IMR-90 (cell line): Measurements from ENCODE around the gene PLEKHG2. TPM values are rescaled to one million over a fixed set of nuclear protein-coding genes. Genes with fewer than 3 reads are reported as not detected.

Experiments
- ATAC-seq: fragments of 200-7000 bp; cut with Tn5 transposase; 2 replicates; pipeline ENCODE4 v1.9.1; 2020; ENCODE audit warnings: low read depth, mild to moderate bottlenecking, moderate library complexity
- BruUV-seq: library from RNA; stranded (reverse); fragments of 400-500 nt; replicated peaks from 2 replicates; lab custom pipeline; 2021; lab: Mats Ljungman, UMichigan
- CTCF ChIA-PET: fragments of 300-600 bp; formaldehyde crosslinking; extraction: SDS; loops from one replicate; lab custom pipeline; 2021; ENCODE audit warnings: antibody characterized with exemption; lab: Yijun Ruan, JAX
- POLR2A ChIA-PET: fragments of 300-600 bp; sonication (Branson Sonifier 250); formaldehyde crosslinking; loops from one replicate; lab custom pipeline; 2022; ENCODE audit warnings: antibody characterized with exemption; ENCODE audit not compliant: unreplicated experiment; lab: Charles Lee
- DNase-seq: peaks from one replicate; pipeline ENCODE4 v3.0.0; 2013
- H2AFZ ChIP-seq: replicated peaks from 2 replicates; pipeline ENCODE3; 2013; ENCODE audit warnings: low read length, mild to moderate bottlenecking; ENCODE audit not compliant: poor library complexity
- H2AK5ac ChIP-seq: 2 replicates; pipeline ENCODE4 v1.6.1; 2013; ENCODE audit warnings: low read depth, low read length, inconsistent platforms
- H2AK9ac ChIP-seq: replicated peaks from 2 replicates; pipeline ENCODE3; 2013; ENCODE audit warnings: mild to moderate bottlenecking, low read depth, low read length, moderate library complexity; ENCODE audit not compliant: poor library complexity
- H2BK120ac ChIP-seq: 2 replicates; pipeline ENCODE4 v1.6.1; 2013; ENCODE audit warnings: low read depth, low read length, inconsistent platforms
- H2BK15ac ChIP-seq: 3 replicates; pipeline ENCODE4 v1.6.1; 2013; ENCODE audit warnings: low read depth, low read length, inconsistent platforms
- H2BK20ac ChIP-seq: 2 replicates; pipeline ENCODE4 v1.6.1; 2013; ENCODE audit warnings: low read depth, mild to moderate bottlenecking, inconsistent platforms, low read length, moderate library complexity
- H2BK5ac ChIP-seq: 2 replicates; pipeline ENCODE4 v1.6.1; 2013; ENCODE audit warnings: mild to moderate bottlenecking, low read depth, low read length, inconsistent platforms; ENCODE audit not compliant: poor library complexity, severe bottlenecking
- H3K14ac ChIP-seq: replicated peaks from 2 replicates; pipeline ENCODE4 v1.6.1; 2013; ENCODE audit warnings: low read depth, low read length, inconsistent platforms
- H3K18ac ChIP-seq: 2 replicates; pipeline ENCODE4 v1.6.1; 2013; ENCODE audit warnings: low read depth, low read length, control low read depth
- H3K23ac ChIP-seq: 2 replicates; pipeline ENCODE4 v1.6.1; 2013; ENCODE audit warnings: low read depth, low read length, inconsistent platforms
- H3K27ac ChIP-seq: 2 replicates; pipeline ENCODE4 v1.5.1; 2013; ENCODE audit warnings: mild to moderate bottlenecking, control low read depth, low read length; ENCODE audit not compliant: insufficient read depth
- H3K27me3 ChIP-seq: 2 replicates; pipeline ENCODE4 v1.6.1; 2013; ENCODE audit warnings: low read length; ENCODE audit not compliant: control insufficient read depth, insufficient read depth
- H3K36me3 ChIP-seq: 2 replicates; pipeline ENCODE4 v1.6.1; 2013; ENCODE audit warnings: low read length, mixed read lengths; ENCODE audit not compliant: control insufficient read depth, insufficient read depth
- H3K4ac ChIP-seq: 2 replicates; pipeline ENCODE4 v1.6.1; 2013; ENCODE audit warnings: low read depth, low read length, inconsistent platforms
- H3K4me1 ChIP-seq: 2 replicates; pipeline ENCODE4 v1.6.1; 2013; ENCODE audit warnings: low read length, mixed read lengths; ENCODE audit not compliant: control insufficient read depth, insufficient read depth
- H3K4me2 ChIP-seq: 2 replicates; pipeline ENCODE4 v1.6.1; 2013; ENCODE audit warnings: low read depth, mild to moderate bottlenecking, control low read depth, low read length, moderate library complexity
- H3K4me3 ChIP-seq: 2 replicates; pipeline ENCODE4 v1.5.1; 2013; ENCODE audit warnings: low read depth, mild to moderate bottlenecking, control low read depth, low read length, moderate library complexity; ENCODE audit not compliant: insufficient read depth
- H3K56ac ChIP-seq: 2 replicates; pipeline ENCODE4 v1.6.1; 2013; ENCODE audit warnings: low read length, inconsistent platforms; ENCODE audit not compliant: insufficient read depth; ENCODE audit errors: extremely low read depth
- H3K79me1 ChIP-seq, 2 experiments: 2 replicates each; pipeline ENCODE4 v1.6.1; 2013; ENCODE audit warnings: low read length in 2 of 2, inconsistent platforms in 1 of 2, low read depth in 1 of 2
- H3K9ac ChIP-seq: 2 replicates; pipeline ENCODE4 v1.6.1; 2013; ENCODE audit warnings: low read depth, low read length, control low read depth
- H3K9me1 ChIP-seq: 2 replicates; pipeline ENCODE4 v1.6.1; 2013; ENCODE audit warnings: low read length, inconsistent platforms; ENCODE audit not compliant: insufficient read depth
- H3K9me3 ChIP-seq: 2 replicates; pipeline ENCODE4 v1.6.1; 2013; ENCODE audit warnings: low read length; ENCODE audit not compliant: control insufficient read depth, insufficient read depth
- H4K20me1 ChIP-seq: 2 replicates; pipeline ENCODE4 v1.6.1; 2013; ENCODE audit warnings: low read length, inconsistent platforms; ENCODE audit not compliant: insufficient read depth
- H4K5ac ChIP-seq: 2 replicates; pipeline ENCODE4 v1.6.1; 2013; ENCODE audit warnings: mild to moderate bottlenecking, low read depth, low read length, control low read depth
- H4K8ac ChIP-seq, 2 experiments: 2 replicates each; pipeline ENCODE4 v1.6.1; 2013; ENCODE audit warnings: low read depth in 2 of 2, low read length in 2 of 2, control low read depth in 1 of 2, inconsistent platforms in 1 of 2
- H4K91ac ChIP-seq: 2 replicates; pipeline ENCODE4 v1.6.1; 2013; ENCODE audit warnings: low read depth, low read length, inconsistent platforms; ENCODE audit not compliant: insufficient read depth
- MAFK ChIP-seq: IDR thresholded peaks from 2 replicates; pipeline ENCODE4 v1.6.1; 2012; ENCODE audit warnings: low read depth, low read length, improper control_type of control experiment
- NFE2L2 ChIP-seq: fragments of 150-350 bp; IDR thresholded peaks from 2 replicates; pipeline ENCODE4 v1.6.1; 2016; ENCODE audit warnings: low read depth, mild to moderate bottlenecking, low read length
- WGBS, 2 experiments: methylation state at CpG; one replicate each; pipeline versions ENCODE4 v1.1.5 to v1.1.7; 2013; ENCODE audit warnings: missing lambda C conversion rate in 2 of 2; ENCODE audit not compliant: insufficient read length in 1 of 2; ENCODE audit errors: extremely low coverage in 2 of 2; 5-methylcytosine and 5-hydroxymethylcytosine counted together
- dilution Hi-C: fragments of 300-500 bp; cut with HindIII; formaldehyde crosslinking; loops from one replicate; pipeline ENCODE4 v1.14.3; 2018; ENCODE audit warnings: low sequenced_read_pairs; ENCODE audit not compliant: unreplicated experiment
- in situ Hi-C: fragments of 300-500 bp; cut with MboI; formaldehyde crosslinking; loops from 3 replicates; pipeline ENCODE4 v1.14.3; 2019; ENCODE audit warnings: low sequenced_read_pairs, inconsistent platforms, mixed read lengths
- intact Hi-C: fragments of 100-400 bp; cut with micrococcal nuclease; formaldehyde crosslinking; loops from 2 replicates; pipeline ENCODE4 v1.10.0; 2022
- polyA plus RNA-seq, 3 experiments: library from polyadenylated mRNA; depleted of rRNA; stranded (reverse); fragments of >200 nt; gene quantifications; 2 replicates each; pipeline ENCODE4 v1.2.3, GENCODE V29; 2012; ENCODE audit warnings: low replicate concordance in 1 of 3
- total RNA-seq: library from RNA; depleted of rRNA; stranded (reverse); fragments of >200 nt; gene quantifications from 2 replicates; pipeline ENCODE4 v1.2.3, GENCODE V29; 2012

PLEKHG2 gene
- total and polyA plus RNA-seq, 2 of the 4 experiments (the other 2 are of a cell fraction) = 6.5 to 28.3 TPM

DNA sequence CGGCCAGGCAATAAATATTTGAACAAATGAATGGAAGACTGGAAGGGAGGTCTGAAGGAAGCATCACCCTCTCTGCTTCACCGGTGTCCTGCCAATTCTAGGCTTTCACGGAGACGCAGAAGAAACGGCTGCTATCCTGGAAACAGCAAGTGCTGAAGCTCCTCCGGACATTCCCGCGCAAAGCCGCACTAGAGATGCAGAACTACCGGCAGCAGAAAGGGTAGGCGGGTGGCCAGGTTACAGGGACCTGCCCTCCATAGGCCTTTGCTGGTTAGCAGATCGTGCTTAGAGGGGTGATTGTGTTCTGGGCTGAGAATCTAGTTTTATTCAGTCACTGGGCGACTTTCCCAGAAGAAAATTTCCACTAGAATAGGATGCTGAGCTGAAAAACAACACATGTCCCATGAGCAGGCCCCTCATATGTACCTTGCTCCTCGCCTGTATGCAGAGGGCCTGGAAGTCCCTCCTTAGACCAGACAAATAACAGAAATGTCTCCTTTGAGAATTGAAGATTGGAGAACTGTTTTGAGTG, 32.5 kb upstream of the PLEKHG2 start:
- H2BK20ac ChIP-seq = no peak overlapping the region
- no peak overlapping the region for H2AFZ ChIP-seq
- in situ Hi-C loops = no loop called here
- H3K14ac ChIP-seq = no peak overlapping the region
- no peak overlapping the region for H2AK5ac ChIP-seq
- intact Hi-C loops = no loop called here
- no TSS peak for BruUV-seq
- POLR2A ChIA-PET = no interaction called here
- H3K9ac ChIP-seq = no peak overlapping the region
- H3K36me3 ChIP-seq = peaks cover 84% of the 10 kb centered on the region
- H3K18ac ChIP-seq = no peak overlapping the region
- no peak overlapping the region for H3K4me2 ChIP-seq
- H3K27ac ChIP-seq = no peak overlapping the region
- no peak overlapping the region for H3K4ac ChIP-seq
- ATAC-seq (no peak), DNase-seq (no peak)
- no peak overlapping the region for H4K8ac ChIP-seq
- H2BK120ac ChIP-seq = no peak overlapping the region
- H2AK9ac ChIP-seq = no peak overlapping the region
- H2BK5ac ChIP-seq = no peak overlapping the region
- H3K27me3 ChIP-seq = no peaks in the 10 kb centered on the region
- dilution Hi-C loops = no loop called here
- H3K9me3 ChIP-seq = no peaks in the 10 kb centered on the region
- no peaks in the 10 kb centered on the region for H3K4me1 ChIP-seq
- H3K56ac ChIP-seq = no peak overlapping the region
- CTCF ChIA-PET = no interaction called here
- TF ChIP-seq NFE2L2 (no peak), MAFK (no peak)
- H4K91ac ChIP-seq = no peak overlapping the region
- no peak overlapping the region for H3K4me3 ChIP-seq
- 97% methylated on average over 6 of the region's 14 CpGs; no CpG with 5 or more reads in 1 of the 2 experiments for WGBS, 2 experiments
- peaks cover 6% of the 10 kb centered on the region; the same call in 1 of the 2 replicates for H3K9me1 ChIP-seq
- H2BK15ac ChIP-seq = no peak overlapping the region
- peaks cover 6 to 30% of the 10 kb centered on the region in 2 experiments for H3K79me1 ChIP-seq
- peaks cover 4% of the 10 kb centered on the region for H4K20me1 ChIP-seq
- H4K5ac ChIP-seq = no peak overlapping the region
- no peak overlapping the region for H3K23ac ChIP-seq
